GM12878 (cell line): ENCODE data around the gene BAG3. TPM values are rescaled to one million over a fixed set of nuclear protein-coding genes. Genes with fewer than 3 reads are reported as not detected.

Source experiments
- ATAC-seq: fragments of 200-7000 bp; cut with Tn5 transposase; 3 replicates; pipeline ENCODE4 v1.9.1; 2020; ENCODE audit warnings: mild to moderate bottlenecking, moderate library complexity
- BruUV-seq: library from RNA; stranded (reverse); fragments of 400-500 nt; replicated peaks from 2 replicates; lab custom pipeline; 2021; lab: Mats Ljungman, UMichigan
- CTCF ChIA-PET: fragments of 300-600 bp; sonication (Branson Sonifier 250); formaldehyde crosslinking; extraction: SDS; loops from one replicate; lab custom pipeline; 2021; ENCODE audit warnings: inconsistent platforms; lab: Yijun Ruan, JAX
- POLR2A ChIA-PET: fragments of 350-600 bp; formaldehyde crosslinking; extraction: SDS; loops from one replicate; lab custom pipeline; 2021; ENCODE audit warnings: inconsistent platforms; lab: Charles Lee
- RAD21 ChIA-PET: fragments of 300-600 bp; sonication (Branson Sonifier 250); formaldehyde crosslinking; loops from one replicate; lab custom pipeline; 2023; ENCODE audit warnings: antibody characterized with exemption; ENCODE audit not compliant: unreplicated experiment; lab: Charles Lee
- SMC1A ChIA-PET: fragments of 300-600 bp; sonication (Branson Sonifier 250); formaldehyde crosslinking; loops from one replicate; lab custom pipeline; 2023; ENCODE audit not compliant: unreplicated experiment, uncharacterized antibody; lab: Charles Lee
- DNase-seq: peaks from one replicate; pipeline ENCODE4 v3.0.0-alpha.2; 2011; ENCODE audit warnings: low read depth, low spot score
- FAIRE-seq: peaks from 3 replicates; lab custom pipeline; 2011; peaks lifted over from hg19 to GRCh38; lab: Jason Lieb, UNC
- H2AFZ ChIP-seq: 2 replicates; pipeline ENCODE4 v1.6.0; 2011; ENCODE audit warnings: low read depth, low read length, control low read depth; ENCODE audit not compliant: control insufficient read depth
- H3K27ac ChIP-seq: 2 replicates; pipeline ENCODE4 v1.5.1; 2011; ENCODE audit warnings: control low read depth; ENCODE audit not compliant: control insufficient read depth, insufficient read depth
- H3K27me3 ChIP-seq, 2 experiments: replicated peaks in 1 of 2; 2 replicates each; pipeline versions ENCODE4 v1.6.0 to v1.6.1; 2011; ENCODE audit warnings: low read length in 1 of 2; ENCODE audit not compliant: control insufficient read depth in 2 of 2, insufficient read depth in 2 of 2
- H3K36me3 ChIP-seq, 2 experiments: 2 replicates each; pipeline ENCODE4 v1.5.1; 2011; ENCODE audit warnings: low read length in 1 of 2; ENCODE audit not compliant: control insufficient read depth in 2 of 2, insufficient read depth in 2 of 2
- H3K4me1 ChIP-seq: 2 replicates; pipeline ENCODE4 v1.6.1; 2011; ENCODE audit warnings: mild to moderate bottlenecking, low read length, moderate library complexity, mixed read lengths; ENCODE audit not compliant: control insufficient read depth, insufficient read depth
- H3K4me2 ChIP-seq: 2 replicates; pipeline ENCODE4 v1.6.0; 2011; ENCODE audit warnings: control low read depth; ENCODE audit not compliant: control insufficient read depth, insufficient read depth
- H3K4me3 ChIP-seq: fragments of 200-600 bp; sonication (generic); 2 replicates; pipeline ENCODE4 v1.5.1; 2016
- H3K79me2 ChIP-seq: 2 replicates; pipeline ENCODE4 v1.6.0; 2011; ENCODE audit warnings: low read length; ENCODE audit not compliant: control insufficient read depth, insufficient read depth
- H3K9ac ChIP-seq: 2 replicates; pipeline ENCODE4 v1.8.0; 2011; ENCODE audit warnings: low read length, control low read depth, mixed read lengths; ENCODE audit not compliant: control insufficient read depth, insufficient read depth
- H3K9me3 ChIP-seq: replicated peaks from 3 replicates; pipeline ENCODE4 v1.5.1; 2011; ENCODE audit warnings: mild to moderate bottlenecking, low read length; ENCODE audit not compliant: control insufficient read depth, insufficient read depth
- H4K20me1 ChIP-seq: 2 replicates; pipeline ENCODE4 v1.6.0; 2011; ENCODE audit not compliant: control insufficient read depth, insufficient read depth
- BCL11A ChIP-seq: IDR thresholded peaks from 2 replicates; pipeline ENCODE4 v1.6.1; 2011; ENCODE audit warnings: low read depth, low read length
- CBFB ChIP-seq: IDR thresholded peaks from 2 replicates; pipeline ENCODE4 v1.6.1; 2016; ENCODE audit warnings: antibody characterized with exemption, low read depth
- NR2F1 ChIP-seq: fragments of 450-650 bp; conservative IDR thresholded peaks from 2 replicates; pipeline ENCODE4 v1.6.1; 2017; ENCODE audit warnings: mild to moderate bottlenecking
- PAX5 ChIP-seq: IDR thresholded peaks from 2 replicates; pipeline ENCODE4 v1.6.1; 2011; ENCODE audit warnings: low read depth, low read length, borderline replicate concordance
- ZSCAN29 ChIP-seq: fragments of 450-650 bp; IDR thresholded peaks from 2 replicates; pipeline ENCODE4 v1.6.1; 2017; ENCODE audit warnings: mild to moderate bottlenecking, moderate library complexity
- WGBS: methylation state at CpG from one replicate; pipeline ENCODE4 v1.1.6; 2016; ENCODE audit warnings: low lambda C conversion rate; ENCODE audit not compliant: insufficient replicate concordance, insufficient coverage; ENCODE audit errors: missing lambda C conversion rate; 5-methylcytosine and 5-hydroxymethylcytosine counted together
- in situ Hi-C: fragments of 300-500 bp; cut with MboI; formaldehyde crosslinking; loops from 9 replicates; pipeline ENCODE4 v1.14.3; 2018; ENCODE audit warnings: mixed read lengths
- intact Hi-C: fragments of 100-400 bp; cut with micrococcal nuclease; formaldehyde crosslinking; loops from one replicate; pipeline ENCODE4 v1.14.2; 2022; ENCODE audit not compliant: unreplicated experiment
- polyA plus RNA-seq, 11 experiments: library from polyadenylated mRNA; depleted of rRNA in 4 of 11; unstranded in 6 of 11; stranded (reverse) in 5 of 11; fragments of >200 nt; fragmentation: Nextera tagmentation in 4 of 11; fragmentation: Illumina TruSeq in 1 of 11; extraction: Ambion mirVana in 4 of 11; extraction: Trizol in 1 of 11; gene quantifications; 1 replicate in 1 of 11; 2 replicates in 10 of 11; pipeline versions ENCODE4 v1.2.1 to v1.2.3, GENCODE V29; 2011 to 2016; ENCODE audit warnings: inconsistent platforms in 2 of 11, missing spikeins in 2 of 11, low read depth in 1 of 11
- total RNA-seq, 4 experiments: library from RNA; depleted of rRNA in 3 of 4; stranded (reverse); fragments of >200 nt in 3 of 4; fragmentation: Illumina TruSeq in 1 of 4; extraction: Trizol in 1 of 4; gene quantifications; 2 replicates each; pipeline versions ENCODE4 v1.2.1 to v1.2.3, GENCODE V29; 2013 to 2021
- TF ChIP-seq, protein P1 (sequence below): IDR thresholded peaks from 2 replicates; pipeline ENCODE4 v1.6.1; 2011; ENCODE audit warnings: mild to moderate bottlenecking, low read depth, low read length, moderate library complexity; ENCODE audit not compliant: insufficient replicate concordance

The BAG3 gene
- total and polyA plus RNA-seq, 10 of the 15 experiments (the other 5 are each of a cell fraction or from before 2014, with no cell fraction given) = 0.71 to 14.1 (median 4.3) TPM

DNA sequence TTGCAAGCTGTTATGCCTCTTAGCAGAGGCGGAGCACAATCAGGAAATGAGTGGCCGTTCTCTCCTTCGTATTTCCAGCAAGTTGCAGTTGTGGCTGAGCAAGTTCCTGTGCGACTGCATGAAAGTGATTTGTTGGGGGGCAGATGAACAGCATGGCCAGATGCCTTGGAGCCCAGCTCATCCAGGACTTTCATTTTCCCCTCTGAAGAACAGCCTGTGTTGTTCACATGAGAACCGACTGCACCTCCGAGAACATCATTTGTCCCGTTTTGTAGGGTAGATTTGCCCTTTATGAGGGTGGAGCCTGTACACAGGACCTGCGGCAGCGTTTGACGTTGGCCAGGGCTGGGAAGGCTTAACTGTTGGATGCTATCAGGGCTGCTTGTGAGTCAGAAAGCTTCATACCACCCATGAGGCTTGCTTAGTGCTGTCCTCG is 4.4 kb downstream of the BAG3 start (continued):
- TF ChIP-seq, protein P1, sequence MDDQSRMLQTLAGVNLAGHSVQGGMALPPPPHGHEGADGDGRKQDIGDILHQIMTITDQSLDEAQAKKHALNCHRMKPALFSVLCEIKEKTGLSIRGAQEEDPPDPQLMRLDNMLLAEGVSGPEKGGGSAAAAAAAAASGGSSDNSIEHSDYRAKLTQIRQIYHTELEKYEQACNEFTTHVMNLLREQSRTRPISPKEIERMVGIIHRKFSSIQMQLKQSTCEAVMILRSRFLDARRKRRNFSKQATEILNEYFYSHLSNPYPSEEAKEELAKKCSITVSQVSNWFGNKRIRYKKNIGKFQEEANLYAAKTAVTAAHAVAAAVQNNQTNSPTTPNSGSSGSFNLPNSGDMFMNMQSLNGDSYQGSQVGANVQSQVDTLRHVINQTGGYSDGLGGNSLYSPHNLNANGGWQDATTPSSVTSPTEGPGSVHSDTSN = no peak

GRCh38 chr10:119656760-119657159 is 5.6 kb downstream of the BAG3 start:
- no peak overlapping the region for H3K9ac ChIP-seq
- H3K27ac ChIP-seq = no peak overlapping the region
- intact Hi-C loops (no loop called here), in situ Hi-C loops (no loop called here)
- ChIA-PET CTCF (interaction anchor here (0.5 to 2.3 kb wide), 3 partner anchors 14 to 1200 kb away, joined by 4 to 9 read pairs (median 5); no protein-coding TSS in a partner anchor), RAD21 (no interaction called here), SMC1A (interaction anchor here (0.8 kb wide), 1 partner anchor 59 kb away, joined by 3 read pairs; no protein-coding TSS in a partner anchor), POLR2A (interaction anchor here (1.1 kb wide), 2 partner anchors 9 to 70 kb away, joined by 3 to 5 read pairs; partner anchors contain the start of gene INPP5F)
- BruUV-seq = no TSS peak
- no peaks in the 10 kb centered on the region for H3K4me1 ChIP-seq
- ATAC-seq (no peak), FAIRE-seq (no peak), DNase-seq (no peak)
- H3K79me2 ChIP-seq = no peaks in the 10 kb centered on the region
- no peaks in the 10 kb centered on the region for H4K20me1 ChIP-seq
- no peak overlapping the region for H3K4me2 ChIP-seq
- no peak overlapping the region for H2AFZ ChIP-seq
- TF ChIP-seq BCL11A (no peak), CBFB (no peak), NR2F1 (no peak), ZSCAN29 (no peak), PAX5 (no peak)
- no peaks in the 10 kb centered on the region for H3K9me3 ChIP-seq
- H3K27me3 ChIP-seq = no peaks in the 10 kb centered on the region
- H3K36me3 ChIP-seq = peaks cover 0 to 1% of the 10 kb centered on the region in 2 experiments; a peak in 1 of 4 replicates
- H3K4me3 ChIP-seq = no peak overlapping the region
- 50% methylated on average over 2 of the region's 2 CpGs for WGBS
